ENCODE results near the gene DAD1. TPM values are rescaled to one million over a fixed set of nuclear protein-coding genes. Genes with fewer than 3 reads are reported as not detected.
"Not testable (repeated sequence)": the region's sequence is repeated elsewhere in the genome, so short reads cannot be mapped to it uniquely, and the experiment has no call there.

DAD1 gene
- total and polyA plus RNA-seq, 2 donors from 2014 or later, result 205 to 523 TPM

GRCh38 chr14:22627506-22628263 lies 38.7 kb upstream of the DAD1 start:
- Histone ChIP-seq H3K9ac (ENCODE audit: low read length in 3 of 3) (no peak overlapping the region), H3K27me3 (ENCODE audit: control insufficient read depth, insufficient read depth, low read length) (no peaks in the 10 kb centered on the region), H3K9me3 (ENCODE audit: control insufficient read depth in 2 of 3, insufficient read depth in 1 of 3, low read length in 3 of 3) (no peaks in the 10 kb centered on the region), H3K27ac (ENCODE audit: low read depth in 2 of 2, low read length in 2 of 2) (no peak overlapping the region), H3K36me3 (ENCODE audit: control insufficient read depth in 2 of 3, insufficient read depth in 3 of 3, low read length in 3 of 3) (no peaks in the 10 kb centered on the region), H3K4me3 (ENCODE audit: low read length in 3 of 3) (no peak overlapping the region), H3K4me1 (ENCODE audit: control insufficient read depth in 2 of 3, insufficient read depth in 2 of 3, low read depth in 1 of 3, low read length in 3 of 3) (no peaks in the 10 kb centered on the region)
- DNase-seq (no peak), FAIRE-seq (no peak)
- TF ChIP-seq CTCF (IDR thresholded peaks at IDR 0.05; ENCODE audit: borderline replicate concordance, extremely low read depth, insufficient read depth), result no peak
- intact Hi-C loops (cut with DNase I), result no loop called here

- intact Hi-C loops (cut with DNase I), result no loop called here
- Histone ChIP-seq H3K9ac (ENCODE audit: low read length in 3 of 3) (no peak overlapping the region), H3K4me1 (ENCODE audit: control insufficient read depth in 2 of 3, insufficient read depth in 2 of 3, low read depth in 1 of 3, low read length in 3 of 3) (no peaks in the 10 kb centered on the region), H3K4me3 (ENCODE audit: low read length in 3 of 3) (no peak overlapping the region), H3K27me3 (ENCODE audit: control insufficient read depth, insufficient read depth, low read length) (no peaks in the 10 kb centered on the region), H3K27ac (ENCODE audit: low read depth in 2 of 2, low read length in 2 of 2) (no peak overlapping the region), H3K36me3 (ENCODE audit: control insufficient read depth in 2 of 3, insufficient read depth in 3 of 3, low read length in 3 of 3) (no peaks in the 10 kb centered on the region), H3K9me3 (ENCODE audit: control insufficient read depth in 2 of 3, insufficient read depth in 1 of 3, low read length in 3 of 3) (no peaks in the 10 kb centered on the region)
- FAIRE-seq (no peak), DNase-seq (no peak)
- no peak for TF ChIP-seq CTCF (IDR thresholded peaks at IDR 0.05; ENCODE audit: borderline replicate concordance, extremely low read depth, insufficient read depth)
Measured at GRCh38 chr14:22626590-22626989, 37.6 kb upstream of the DAD1 start.

- Histone ChIP-seq H3K9me3 (ENCODE audit: control insufficient read depth in 2 of 3, insufficient read depth in 1 of 3, low read length in 3 of 3) (no peaks in the 10 kb centered on the region), H3K9ac (ENCODE audit: low read length in 3 of 3) (no peak overlapping the region), H3K4me1 (ENCODE audit: control insufficient read depth in 2 of 3, insufficient read depth in 2 of 3, low read depth in 1 of 3, low read length in 3 of 3) (no peaks in the 10 kb centered on the region), H3K4me3 (ENCODE audit: low read length in 3 of 3) (no peak overlapping the region), H3K27ac (ENCODE audit: low read depth in 2 of 2, low read length in 2 of 2) (no peak overlapping the region), H3K36me3 (ENCODE audit: control insufficient read depth in 2 of 3, insufficient read depth in 3 of 3, low read length in 3 of 3) (no peaks in the 10 kb centered on the region), H3K27me3 (ENCODE audit: control insufficient read depth, insufficient read depth, low read length) (no peaks in the 10 kb centered on the region)
- no peak for TF ChIP-seq CTCF (IDR thresholded peaks at IDR 0.05; ENCODE audit: borderline replicate concordance, extremely low read depth, insufficient read depth)
- intact Hi-C loops (cut with DNase I), result no loop called here
- DNase-seq (no peak), FAIRE-seq (no peak)
Measured at GRCh38 chr14:22623047-22623446, 34.0 kb upstream of the DAD1 start.

GRCh38 chr14:22622255-22622654 lies 33.2 kb upstream of the DAD1 start:
- H3K9ac ChIP-seq (ENCODE audit: low read length in 3 of 3), result no peak overlapping the region
- no peaks in the 10 kb centered on the region for H3K36me3 ChIP-seq (ENCODE audit: control insufficient read depth in 2 of 3, insufficient read depth in 3 of 3, low read length in 3 of 3)
- no peak overlapping the region for H3K4me3 ChIP-seq (ENCODE audit: low read length in 3 of 3)
- H3K27me3 ChIP-seq (ENCODE audit: control insufficient read depth, insufficient read depth, low read length), result no peaks in the 10 kb centered on the region
- no peak for TF ChIP-seq CTCF (IDR thresholded peaks at IDR 0.05; ENCODE audit: borderline replicate concordance, extremely low read depth, insufficient read depth)
- H3K4me1 ChIP-seq (ENCODE audit: control insufficient read depth in 2 of 3, insufficient read depth in 2 of 3, low read depth in 1 of 3, low read length in 3 of 3), result no peaks in the 10 kb centered on the region
- H3K9me3 ChIP-seq (ENCODE audit: control insufficient read depth in 2 of 3, insufficient read depth in 1 of 3, low read length in 3 of 3), result no peaks in the 10 kb centered on the region
- H3K27ac ChIP-seq (ENCODE audit: low read depth in 2 of 2, low read length in 2 of 2), result no peak overlapping the region
- DNase-seq (no peak), FAIRE-seq (no peak)
- intact Hi-C loops (cut with DNase I), result no loop called here

- H3K4me3 ChIP-seq (ENCODE audit: low read length in 3 of 3); FAIRE-seq; intact Hi-C loops (cut with DNase I); H3K9ac ChIP-seq (ENCODE audit: low read length in 3 of 3); H3K27me3 ChIP-seq (ENCODE audit: control insufficient read depth, insufficient read depth, low read length); DNase-seq; H3K9me3 ChIP-seq (ENCODE audit: control insufficient read depth in 2 of 3, insufficient read depth in 1 of 3, low read length in 3 of 3); H3K27ac ChIP-seq (ENCODE audit: low read depth in 2 of 2, low read length in 2 of 2): not testable (repeated sequence)
- Histone ChIP-seq H3K4me1 (ENCODE audit: control insufficient read depth in 2 of 3, insufficient read depth in 2 of 3, low read depth in 1 of 3, low read length in 3 of 3) (peaks cover 4 to 13% (median 13%) of the 10 kb centered on the region in 3 donors), H3K36me3 (ENCODE audit: control insufficient read depth in 2 of 3, insufficient read depth in 3 of 3, low read length in 3 of 3) (peaks cover 1 to 17% (median 9%) of the 10 kb centered on the region in 3 donors)
Measured at GRCh38 chr14:22615765-22616164, 26.7 kb upstream of the DAD1 start.

Measured in kidney (tissue), 14 donors.